ENCODE data around the gene FZD10. TPM values are rescaled to one million over a fixed set of nuclear protein-coding genes. Genes with fewer than 3 reads are reported as not detected.

The FZD10 gene
- total and polyA plus RNA-seq, 2 of the 4 experiments (the other 2 are of a cell fraction) = not detected

DNA sequence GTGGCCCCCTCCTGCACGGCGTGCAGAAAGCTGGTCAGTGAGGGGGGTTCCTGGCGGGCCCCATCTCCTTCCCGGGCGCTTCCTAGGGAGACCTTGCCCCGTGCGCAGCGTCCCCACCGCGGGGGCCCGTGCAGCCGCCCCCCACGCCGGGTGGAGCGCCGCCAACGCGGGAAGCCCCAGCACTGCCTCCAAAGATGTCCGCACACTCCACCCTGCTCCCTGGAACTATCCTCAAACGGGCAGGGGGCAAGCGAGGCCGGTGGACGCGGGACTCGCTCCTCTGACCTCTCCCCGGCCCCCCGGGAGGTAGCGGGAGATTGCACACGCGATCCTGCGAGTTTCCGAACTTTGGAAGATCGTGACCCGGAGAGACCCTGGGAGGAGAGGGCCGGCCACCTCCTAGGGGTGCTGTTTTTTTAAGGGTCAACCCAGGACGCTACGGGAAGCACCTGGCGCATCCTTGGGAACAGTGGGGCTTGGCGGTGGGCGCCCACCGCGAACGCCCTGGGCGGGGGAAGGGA is 1.5 kb upstream of the FZD10 start:
- H4K91ac ChIP-seq (ENCODE audit: insufficient read depth, low read depth, low read length) = no peak overlapping the region
- no peaks in the 10 kb centered on the region for H4K20me1 ChIP-seq (ENCODE audit: insufficient read depth, low read length)
- H3K18ac ChIP-seq (ENCODE audit: low read depth, low read length) = no peak overlapping the region
- ChIA-PET POLR2A (ENCODE audit: unreplicated experiment) (no interaction called here), CTCF (no interaction called here)
- no peak overlapping the region for H3K23ac ChIP-seq (ENCODE audit: low read depth, low read length)
- H3K9me1 ChIP-seq (ENCODE audit: insufficient read depth, low read length) = no peaks in the 10 kb centered on the region
- H3K27me3 ChIP-seq (ENCODE audit: control insufficient read depth, insufficient read depth, low read length) = no peaks in the 10 kb centered on the region
- H3K14ac ChIP-seq (replicated peaks; ENCODE audit: low read depth, low read length) = no peak overlapping the region
- no peak overlapping the region for H2AFZ ChIP-seq (replicated peaks; ENCODE audit: low read length, poor library complexity)
- H3K79me1 ChIP-seq (ENCODE audit: low read depth in 1 of 2, low read length in 2 of 2) = no peaks in the 10 kb centered on the region
- H3K56ac ChIP-seq (ENCODE audit: extremely low read depth, insufficient read depth, low read length) = no peak overlapping the region
- no peak overlapping the region for H3K27ac ChIP-seq (ENCODE audit: insufficient read depth, low read length)
- in situ Hi-C loops (cut with MboI; ENCODE audit: low sequenced_read_pairs) (no loop called here), dilution Hi-C loops (cut with HindIII; ENCODE audit: low sequenced_read_pairs, unreplicated experiment) (no loop called here), intact Hi-C loops (cut with micrococcal nuclease) (no loop called here)
- H3K4me3 ChIP-seq (ENCODE audit: insufficient read depth, low read depth, low read length) = no peak overlapping the region
- ATAC-seq (ENCODE audit: low read depth) = no peak
- H3K9ac ChIP-seq (ENCODE audit: low read depth, low read length) = no peak overlapping the region
- no peak overlapping the region for H2BK120ac ChIP-seq (ENCODE audit: low read depth, low read length)
- no peak overlapping the region for H2AK9ac ChIP-seq (replicated peaks; ENCODE audit: low read depth, low read length, poor library complexity)
- no peak overlapping the region for H4K5ac ChIP-seq (ENCODE audit: low read depth, low read length)
- no peak overlapping the region for H2BK5ac ChIP-seq (ENCODE audit: low read depth, low read length, poor library complexity, severe bottlenecking)
- no peak for DNase-seq
- no peak overlapping the region for H2BK15ac ChIP-seq (ENCODE audit: low read depth, low read length)
- no peak overlapping the region for H3K4me2 ChIP-seq (ENCODE audit: low read depth, low read length)
- H3K4me1 ChIP-seq (ENCODE audit: control insufficient read depth, insufficient read depth, low read length) = no peaks in the 10 kb centered on the region
- H3K36me3 ChIP-seq (ENCODE audit: control insufficient read depth, insufficient read depth, low read length) = no peaks in the 10 kb centered on the region
- no peak overlapping the region for H3K4ac ChIP-seq (ENCODE audit: low read depth, low read length)
- H4K8ac ChIP-seq (ENCODE audit: low read depth in 2 of 2, low read length in 2 of 2) = no peak overlapping the region
- 2% methylated on average over 9 of the region's 44 CpGs; no CpG with 5 or more reads in 1 of the 2 experiments for WGBS, 2 experiments (ENCODE audit: extremely low coverage in 2 of 2, insufficient read length in 1 of 2)
- H3K9me3 ChIP-seq (ENCODE audit: control insufficient read depth, insufficient read depth, low read length) = peaks cover 5% of the 10 kb centered on the region; the same call in 1 of the 2 replicates
- TF ChIP-seq USF2 (IDR thresholded peaks at IDR 0.05; ENCODE audit: low read depth, low read length) = no peak
- TF ChIP-seq, protein P1, sequence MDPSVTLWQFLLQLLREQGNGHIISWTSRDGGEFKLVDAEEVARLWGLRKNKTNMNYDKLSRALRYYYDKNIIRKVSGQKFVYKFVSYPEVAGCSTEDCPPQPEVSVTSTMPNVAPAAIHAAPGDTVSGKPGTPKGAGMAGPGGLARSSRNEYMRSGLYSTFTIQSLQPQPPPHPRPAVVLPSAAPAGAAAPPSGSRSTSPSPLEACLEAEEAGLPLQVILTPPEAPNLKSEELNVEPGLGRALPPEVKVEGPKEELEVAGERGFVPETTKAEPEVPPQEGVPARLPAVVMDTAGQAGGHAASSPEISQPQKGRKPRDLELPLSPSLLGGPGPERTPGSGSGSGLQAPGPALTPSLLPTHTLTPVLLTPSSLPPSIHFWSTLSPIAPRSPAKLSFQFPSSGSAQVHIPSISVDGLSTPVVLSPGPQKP (IDR thresholded peaks at IDR 0.05; ENCODE audit: borderline replicate concordance, low read depth, low read length) = no peak
- TF ChIP-seq RAD21 (IDR thresholded peaks at IDR 0.05; ENCODE audit: low read length) = no peak
- no peak for TF ChIP-seq FOS (IDR thresholded peaks at IDR 0.05; ENCODE audit: low read depth, low read length)
- TF ChIP-seq CEBPB (IDR thresholded peaks at IDR 0.05; ENCODE audit: low read depth, low read length) = no peak
- TF ChIP-seq MAFK (IDR thresholded peaks at IDR 0.05; ENCODE audit: low read depth, low read length) = no peak
- TF ChIP-seq RCOR1 (IDR thresholded peaks at IDR 0.05; ENCODE audit: insufficient replicate concordance, low read length) = no peak
- no peak for TF ChIP-seq MXI1 (IDR thresholded peaks at IDR 0.05; ENCODE audit: borderline replicate concordance, low read depth, low read length)
- TF ChIP-seq MAZ (IDR thresholded peaks at IDR 0.05; ENCODE audit: borderline replicate concordance, low read depth, low read length) = no peak
- TF ChIP-seq SMC3 (IDR thresholded peaks at IDR 0.05; ENCODE audit: low read depth, low read length) = no peak
- TF ChIP-seq NFE2L2 (IDR thresholded peaks at IDR 0.05; ENCODE audit: low read depth, low read length) = no peak
- TF ChIP-seq POLR2A (IDR thresholded peaks at IDR 0.05; ENCODE audit: low read depth, low read length) = no peak
- TF ChIP-seq CHD1 (IDR thresholded peaks at IDR 0.05; ENCODE audit: low read depth, low read length) = no peak
- no peak for TF ChIP-seq BHLHE40 (IDR thresholded peaks at IDR 0.05; ENCODE audit: low read depth, low read length)
- TF ChIP-seq CTCF (conservative IDR thresholded peaks at IDR 0.05; ENCODE audit: low read depth, low read length) = no peak
- no peak overlapping the region for H2BK20ac ChIP-seq (ENCODE audit: low read depth, low read length)
- no TSS peak for BruUV-seq (replicated peaks)
- no peak overlapping the region for H2AK5ac ChIP-seq (ENCODE audit: low read depth, low read length)

Measured in IMR-90 (cell line).